ENCODE data around the gene ATF1.
"Not testable (repeated sequence)": the region's sequence is repeated elsewhere in the genome, so short reads cannot be mapped to it uniquely, and the experiment has no call there.

The ATF1 gene

GRCh38 chr12:50751948-50752721 is 11.8 kb upstream of the ATF1 start:
- no peak for DNase-seq (ENCODE audit: low read depth, low spot score)

- DNase-seq (ENCODE audit: low read depth, low spot score): no peak
These were observed 10.6 kb upstream of the ATF1 start for GRCh38 chr12:50753232-50753769.

- no peak for DNase-seq (ENCODE audit: low read depth, low spot score)
These were observed 589 bp downstream of the ATF1 start for GRCh38 chr12:50764286-50765094.

GRCh38 chr12:50765095-50765911 is 1.4 kb downstream of the ATF1 start:
- DNase-seq (ENCODE audit: low read depth, low spot score): no peak

- no peak for DNase-seq (ENCODE audit: low read depth, low spot score)
These were observed 4.5 kb downstream of the ATF1 start for GRCh38 chr12:50768391-50768790.

GRCh38 chr12:50768813-50769212 is 4.9 kb downstream of the ATF1 start:
- not testable (repeated sequence) for DNase-seq (ENCODE audit: low read depth, low spot score)

- no peak for DNase-seq (ENCODE audit: low read depth, low spot score)
These were observed 7.5 kb downstream of the ATF1 start for GRCh38 chr12:50771409-50771808.

- no peak for DNase-seq (ENCODE audit: low read depth, low spot score)
These were observed 8.6 kb downstream of the ATF1 start for GRCh38 chr12:50772470-50772869.

- no peak for DNase-seq (ENCODE audit: low read depth, low spot score)
These were observed 9.0 kb downstream of the ATF1 start for GRCh38 chr12:50772877-50773276.

GRCh38 chr12:50775251-50775650 is 11.3 kb downstream of the ATF1 start:
- DNase-seq (ENCODE audit: low read depth, low spot score): no peak

GRCh38 chr12:50776749-50777728 is 13.1 kb downstream of the ATF1 start:
- no peak for DNase-seq (ENCODE audit: low read depth, low spot score)

GRCh38 chr12:50778663-50779590 is 15.0 kb downstream of the ATF1 start:
- DNase-seq (ENCODE audit: low read depth, low spot score): no peak

- DNase-seq (ENCODE audit: low read depth, low spot score): no peak
These were observed 16.1 kb downstream of the ATF1 start for GRCh38 chr12:50780013-50780412.

GRCh38 chr12:50784501-50784900 is 20.6 kb downstream of the ATF1 start:
- no peak for DNase-seq (ENCODE audit: low read depth, low spot score)

GRCh38 chr12:50785406-50786001 is 21.6 kb downstream of the ATF1 start:
- DNase-seq (ENCODE audit: low read depth, low spot score): peak; percentile 46

- no peak for DNase-seq (ENCODE audit: low read depth, low spot score)
These were observed 22.8 kb downstream of the ATF1 start for GRCh38 chr12:50786498-50787231.

GRCh38 chr12:50787618-50788017 is 23.7 kb downstream of the ATF1 start:
- DNase-seq (ENCODE audit: low read depth, low spot score): no peak

- DNase-seq (ENCODE audit: low read depth, low spot score): peak; percentile 2
These were observed 24.7 kb downstream of the ATF1 start for GRCh38 chr12:50788561-50788960.

All from brain pericyte (primary cell).